ENCODE data around the gene NARS2.

The NARS2 gene

DNA sequence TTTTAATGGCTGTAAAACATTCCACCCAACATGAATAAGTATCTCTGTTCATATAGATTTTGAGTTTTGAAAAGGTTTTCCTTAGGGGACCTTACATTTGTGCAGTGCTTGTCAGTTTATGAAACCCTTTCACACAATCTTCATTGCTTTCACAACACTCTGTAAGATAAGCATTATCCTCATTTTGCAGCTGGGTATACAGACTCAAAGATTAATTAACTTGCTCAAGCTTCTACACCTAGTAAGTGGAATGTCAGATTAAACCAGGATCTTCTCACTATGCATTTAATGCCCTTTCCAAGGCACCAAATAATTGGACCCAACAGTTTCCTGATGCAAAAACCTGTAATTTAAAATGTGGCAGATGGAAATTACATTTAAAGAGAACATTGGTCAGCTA lies 145.5 kb downstream of the NARS2 start:
- no peak for DNase-seq

GRCh38 chr11:78428773-78429172 lies 145.9 kb downstream of the NARS2 start:
- no peak for DNase-seq

GRCh38 chr11:78428266-78428636 lies 146.4 kb downstream of the NARS2 start:
- no peak for DNase-seq

- no peak for DNase-seq
These were observed 146.9 kb downstream of the NARS2 start for GRCh38 chr11:78427615-78428265.

DNA sequence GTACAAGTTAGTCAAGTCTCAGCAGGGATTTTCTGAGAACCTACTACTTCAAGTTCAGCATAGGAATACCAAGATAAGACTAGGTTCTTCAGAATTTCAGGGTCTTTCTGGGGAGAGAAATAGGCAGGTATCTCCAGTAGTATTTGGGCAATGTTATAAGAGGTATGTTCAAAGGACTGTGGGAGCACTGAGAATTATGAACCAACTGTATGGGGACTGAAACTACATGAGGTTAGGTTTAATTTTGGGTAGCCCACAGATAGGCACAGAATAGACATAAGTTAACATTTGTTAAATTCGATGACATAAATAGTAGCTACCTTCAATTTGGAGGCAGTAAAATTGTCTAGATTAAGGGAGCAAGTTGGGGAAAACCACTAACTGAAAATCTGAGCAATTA lies 147.8 kb downstream of the NARS2 start:
- DNase-seq: no peak

DNA sequence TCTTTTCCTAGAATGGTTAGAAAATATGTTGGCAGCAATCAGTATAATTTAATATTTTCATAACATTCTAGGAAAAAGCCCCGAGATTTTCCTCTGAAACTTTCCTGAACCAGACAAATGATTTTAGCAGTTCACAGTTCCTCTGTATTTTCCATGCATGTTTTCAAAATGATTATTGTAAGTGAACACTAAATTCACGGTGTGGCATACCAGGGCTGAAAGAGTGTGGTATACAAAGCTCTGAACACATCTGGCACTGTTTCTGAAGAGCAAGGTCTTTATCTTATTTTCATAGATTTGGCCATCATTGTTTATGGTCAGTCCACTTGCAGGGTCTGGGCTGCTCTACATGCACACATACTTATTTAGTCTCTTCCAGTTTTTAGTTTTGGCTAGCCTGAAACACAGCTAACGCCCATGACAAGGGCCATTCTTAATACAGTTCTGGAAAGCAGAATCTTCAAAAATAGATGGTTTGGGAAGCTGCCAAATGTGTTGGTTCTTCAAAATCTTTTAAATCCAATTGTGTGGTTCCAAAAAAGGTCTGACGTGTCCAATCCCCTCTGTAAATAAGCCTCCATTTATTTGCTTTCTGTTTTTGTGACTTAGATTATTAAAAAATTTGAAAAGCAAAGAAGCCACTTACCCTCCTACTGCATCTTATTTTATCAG lies 149.1 kb downstream of the NARS2 start:
- DNase-seq: no peak

GRCh38 chr11:78424334-78425270 lies 150.1 kb downstream of the NARS2 start:
- DNase-seq: no peak

- DNase-seq: no peak
These were observed 151.4 kb downstream of the NARS2 start for GRCh38 chr11:78423241-78423640.

- DNase-seq: no peak
These were observed 153.9 kb downstream of the NARS2 start for GRCh38 chr11:78420796-78421209.

GRCh38 chr11:78420255-78420764 lies 154.4 kb downstream of the NARS2 start:
- DNase-seq: peak; percentile 21

DNA sequence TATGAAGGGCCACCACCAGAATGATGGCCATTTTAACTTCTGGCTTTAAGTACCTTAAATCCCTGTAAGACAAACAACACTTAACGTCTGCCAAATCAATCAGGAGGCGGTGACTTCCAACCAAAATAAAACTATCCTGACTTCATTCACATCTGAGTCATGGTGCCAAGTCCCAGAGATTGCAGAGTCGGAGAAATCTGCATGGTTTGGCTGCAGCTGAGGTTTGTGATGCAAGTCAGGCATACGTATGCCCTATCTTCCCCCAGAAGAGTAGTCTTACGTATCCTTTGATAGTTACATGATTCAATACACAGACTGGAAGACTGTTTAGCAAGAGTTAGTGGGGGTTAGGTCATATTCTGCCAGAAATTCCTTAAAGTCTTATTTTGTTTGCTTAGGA lies 155.3 kb downstream of the NARS2 start:
- DNase-seq: peak; percentile 52

DNA sequence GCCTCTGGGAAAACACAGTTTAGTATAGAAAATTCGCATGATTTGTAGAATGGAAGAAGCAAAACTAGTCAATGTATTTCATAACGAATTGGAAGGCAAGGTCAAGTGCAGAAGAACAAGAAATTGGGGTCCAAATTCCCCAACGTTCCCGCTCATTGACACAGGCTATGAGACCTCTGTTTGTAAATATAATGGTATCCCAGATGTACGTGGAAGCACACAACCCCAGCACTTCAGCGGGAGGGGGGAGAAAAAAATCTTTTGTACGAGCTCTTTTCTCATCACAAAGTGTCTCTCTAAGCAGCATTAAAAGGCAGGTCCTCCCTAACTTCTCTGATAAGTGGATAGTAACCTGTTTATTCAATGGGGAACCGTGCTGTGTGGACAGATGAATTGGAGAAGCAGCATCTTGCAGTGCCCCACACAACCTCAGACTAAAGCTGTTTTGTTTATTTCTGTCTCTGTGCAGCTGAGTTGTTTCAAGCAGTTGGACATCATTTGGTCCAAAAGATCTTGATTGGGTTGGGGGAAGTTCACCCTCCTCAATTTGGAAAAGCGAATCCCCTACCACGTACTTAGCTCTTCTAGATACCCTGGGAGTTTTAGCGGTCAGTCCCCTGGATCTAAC lies 156.0 kb downstream of the NARS2 start:
- no peak for DNase-seq

DNA sequence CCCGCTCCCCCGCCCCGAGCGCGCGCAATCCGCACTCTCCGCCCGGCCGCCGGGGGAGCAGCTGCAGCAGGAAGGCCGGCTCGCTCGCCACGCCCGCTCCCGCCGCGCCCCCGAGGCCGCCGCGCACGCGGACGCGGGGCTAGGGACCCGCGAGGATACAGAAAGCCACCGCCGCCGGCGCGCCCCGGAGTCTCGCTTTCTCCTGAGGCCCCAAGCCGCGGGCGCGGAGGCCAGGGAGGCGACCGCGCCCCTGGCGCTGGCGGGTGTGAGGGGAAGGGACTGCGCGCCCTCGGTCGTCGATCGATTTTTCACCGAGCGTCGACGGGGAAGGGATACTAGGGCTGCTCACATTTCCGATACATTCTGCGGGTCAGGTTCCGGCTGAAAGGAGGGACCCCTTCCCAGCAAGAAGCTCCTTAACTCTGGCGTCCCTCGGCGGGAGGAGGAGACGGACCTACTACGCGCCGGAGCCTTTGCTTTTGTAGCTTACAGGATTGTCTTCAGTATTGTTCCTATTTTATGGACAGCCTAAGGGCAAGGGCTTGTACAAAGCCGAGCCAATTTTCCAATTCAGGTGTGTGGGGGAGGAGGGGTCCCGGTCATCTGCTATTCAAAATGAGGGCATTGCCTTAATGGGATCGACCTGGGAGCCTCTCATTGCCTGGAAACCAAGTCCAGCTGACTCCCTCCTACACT lies 156.6 kb downstream of the NARS2 start:
- peak; percentile 63 for DNase-seq

DNA sequence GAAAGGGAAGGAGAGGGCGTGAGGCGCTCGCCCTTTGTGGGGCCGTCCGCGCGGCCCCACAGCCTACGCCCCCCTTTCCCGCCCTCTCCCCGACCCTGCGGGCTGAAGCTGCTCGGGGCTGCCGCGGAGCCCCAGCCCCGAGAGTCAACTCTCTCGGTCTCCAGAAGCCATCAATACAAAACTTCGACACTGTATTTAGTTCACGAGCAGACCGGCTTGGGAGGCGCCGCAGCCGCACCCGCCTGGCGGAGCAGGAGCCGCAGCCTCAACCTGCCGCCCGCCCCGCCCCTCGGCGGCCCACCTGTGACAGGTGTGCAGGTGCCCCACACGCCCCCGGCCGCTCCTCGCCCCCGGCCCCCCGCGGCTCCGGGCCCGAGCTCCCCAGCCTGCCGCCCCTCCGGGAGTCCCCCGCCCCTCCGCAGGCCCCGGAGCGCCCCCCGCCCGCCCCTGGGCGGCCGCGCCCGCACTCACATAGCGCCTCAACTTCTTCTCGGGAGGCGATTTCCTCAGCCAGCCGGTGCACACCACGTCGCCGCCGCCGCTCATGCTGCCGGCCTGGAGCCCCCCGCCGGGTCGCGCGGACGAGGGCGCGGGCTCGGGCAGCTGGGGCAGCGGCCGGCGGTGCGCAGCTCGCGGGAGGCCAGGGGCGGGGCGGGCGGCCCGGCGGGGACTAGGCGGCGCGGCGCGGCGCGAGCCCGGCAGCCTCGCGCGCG lies 157.3 kb downstream of the NARS2 start, which contains the start of gene GAB2:
TSS of gene GAB2 (minus strand) at position 646 of the 713 bp plus-strand sequence. CDS start at position 546, 100 bp downstream.
- DNase-seq: no peak

GRCh38 chr11:78416285-78417174 lies 158.1 kb downstream of the NARS2 start:
- peak; percentile 78 for DNase-seq

- no peak for DNase-seq
These were observed 159.3 kb downstream of the NARS2 start for GRCh38 chr11:78415338-78415737.

DNA sequence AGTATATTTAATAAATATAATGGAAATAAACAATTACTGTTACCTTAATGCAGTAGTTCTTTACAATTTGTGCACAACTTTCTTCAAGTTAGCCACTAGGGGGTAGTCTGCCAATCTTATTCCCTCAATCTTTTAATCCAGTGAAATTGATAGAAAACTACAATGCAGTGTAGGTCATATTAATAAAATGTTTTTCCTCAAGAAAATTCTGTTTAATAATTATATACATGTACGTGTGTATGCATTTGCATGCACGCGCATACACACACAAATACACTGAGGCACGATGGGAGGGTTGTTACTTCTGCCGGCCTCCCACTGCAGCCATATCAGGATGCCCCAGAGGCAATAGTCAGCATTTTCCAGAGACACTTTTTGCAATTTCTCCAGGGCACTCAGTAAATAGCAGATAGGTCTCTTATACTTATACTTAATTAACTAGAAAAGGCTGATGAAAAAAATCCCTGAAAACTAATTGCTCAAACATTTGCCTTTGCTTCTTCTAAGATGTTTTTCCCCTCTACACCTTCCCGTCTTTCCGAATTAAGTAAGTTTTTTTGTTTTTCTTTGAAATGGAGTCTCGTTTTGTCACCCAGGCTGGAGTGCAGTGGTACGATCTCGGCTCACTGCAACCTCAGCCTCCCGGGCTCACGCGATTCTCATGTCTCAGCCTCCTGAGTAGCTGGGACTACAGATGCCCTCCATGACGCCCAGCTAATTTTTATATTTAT lies 160.2 kb downstream of the NARS2 start:
- DNase-seq: no peak

DNA sequence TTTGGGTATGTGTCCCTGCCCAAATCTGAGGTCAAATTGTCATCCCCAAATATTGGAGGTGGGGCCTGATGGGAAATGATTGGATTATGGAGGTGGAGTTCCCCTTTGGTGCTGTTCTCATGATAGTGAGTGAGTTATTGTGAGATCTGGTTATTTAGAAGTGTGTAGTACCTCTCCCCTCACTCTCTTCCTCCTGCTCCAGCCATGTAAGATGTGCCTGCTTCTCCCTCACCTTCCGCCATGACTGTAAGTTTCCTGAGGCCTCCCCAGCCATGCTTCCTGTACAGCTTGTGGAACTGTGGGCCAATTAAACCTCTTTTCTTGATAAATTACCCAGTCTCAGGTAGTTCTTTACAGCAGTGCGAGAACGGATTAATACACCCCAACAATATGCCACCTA lies 166.0 kb downstream of the NARS2 start:
- DNase-seq: no peak

DNA sequence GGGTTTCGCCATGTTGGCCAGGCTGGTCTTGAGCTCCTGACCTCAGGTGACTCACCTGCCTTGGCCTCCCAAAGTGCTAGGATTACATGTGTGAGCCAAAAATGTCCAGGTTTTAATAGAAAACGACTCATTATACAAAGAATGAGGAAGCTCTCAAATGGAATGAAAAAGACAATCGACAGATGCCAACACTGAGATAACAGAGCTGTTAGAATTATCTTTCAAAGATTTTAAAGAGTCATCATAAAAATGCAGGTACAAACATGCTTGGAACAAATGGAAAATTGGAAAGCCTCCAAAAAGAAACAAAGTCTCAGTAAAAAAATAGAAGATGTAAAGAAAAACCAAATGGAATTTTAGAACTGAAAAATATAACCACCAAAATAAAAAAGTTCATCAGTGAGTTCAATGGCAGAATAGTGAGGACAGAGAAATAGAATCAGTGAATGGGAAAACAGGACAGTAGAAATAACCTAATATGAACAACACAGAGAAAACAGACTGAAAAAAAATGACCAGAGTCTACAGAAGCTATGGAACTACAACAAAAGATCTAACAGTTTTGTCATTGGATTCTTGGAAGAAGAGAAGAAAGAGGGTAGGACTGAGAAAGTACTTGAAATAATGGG lies 168.0 kb downstream of the NARS2 start:
- DNase-seq: no peak

Measured in T1000 (cell line).